Measurements from ENCODE around the gene OSBPL3.

Gene OSBPL3

GRCh38 chr7:24903559-24903958 is 76.4 kb downstream of the OSBPL3 start:
- in situ Hi-C loops (cut with HindIII; ENCODE audit: low sequenced_read_pairs): no loop called here

- in situ Hi-C loops (cut with HindIII; ENCODE audit: low sequenced_read_pairs): no loop called here
Observed at GRCh38 chr7:24902931-24903330, 77.0 kb downstream of the OSBPL3 start.

DNA sequence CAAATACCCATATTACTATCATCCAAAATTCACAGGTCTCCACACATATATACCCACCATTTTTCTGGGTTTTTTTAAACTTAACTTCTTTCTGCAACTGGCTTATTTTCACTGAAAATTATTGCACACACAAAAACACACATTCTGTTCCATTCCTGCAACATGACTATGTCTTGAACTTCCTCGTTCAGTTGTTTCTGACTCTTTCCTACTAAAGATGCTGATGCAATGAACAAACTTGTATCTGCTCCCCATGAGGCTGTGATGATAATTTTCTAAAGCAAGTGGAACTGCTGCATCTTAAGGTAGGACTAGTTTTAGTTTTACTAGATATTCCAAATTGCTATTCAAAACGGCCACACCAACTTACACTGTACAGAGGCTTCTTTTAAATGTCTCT is 77.7 kb downstream of the OSBPL3 start:
- in situ Hi-C loops (cut with HindIII; ENCODE audit: low sequenced_read_pairs): no loop called here

- in situ Hi-C loops (cut with HindIII; ENCODE audit: low sequenced_read_pairs): no loop called here
Observed at GRCh38 chr7:24899905-24900304, 80.1 kb downstream of the OSBPL3 start.

- in situ Hi-C loops (cut with HindIII; ENCODE audit: low sequenced_read_pairs): no loop called here
Observed at GRCh38 chr7:24899161-24899560, 80.8 kb downstream of the OSBPL3 start.

DNA sequence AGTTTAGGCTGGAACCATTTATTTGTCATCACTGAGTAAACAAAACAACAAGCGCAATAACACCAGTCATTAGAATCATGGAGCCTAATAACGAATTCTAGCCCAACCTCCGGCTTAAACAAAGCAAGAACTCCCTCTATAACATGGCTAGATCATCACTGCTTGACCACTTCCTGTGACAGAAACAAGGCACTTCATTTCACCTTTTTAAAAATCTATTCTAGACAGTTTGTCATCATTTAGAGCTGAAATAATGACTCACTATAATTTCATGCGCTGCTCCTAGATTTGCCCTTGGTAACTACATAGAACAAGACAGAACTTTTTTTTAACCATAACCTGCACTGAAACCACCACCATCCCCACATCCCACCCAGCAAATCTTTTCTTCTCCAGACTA is 81.3 kb downstream of the OSBPL3 start:
- in situ Hi-C loops (cut with HindIII; ENCODE audit: low sequenced_read_pairs): no loop called here

DNA sequence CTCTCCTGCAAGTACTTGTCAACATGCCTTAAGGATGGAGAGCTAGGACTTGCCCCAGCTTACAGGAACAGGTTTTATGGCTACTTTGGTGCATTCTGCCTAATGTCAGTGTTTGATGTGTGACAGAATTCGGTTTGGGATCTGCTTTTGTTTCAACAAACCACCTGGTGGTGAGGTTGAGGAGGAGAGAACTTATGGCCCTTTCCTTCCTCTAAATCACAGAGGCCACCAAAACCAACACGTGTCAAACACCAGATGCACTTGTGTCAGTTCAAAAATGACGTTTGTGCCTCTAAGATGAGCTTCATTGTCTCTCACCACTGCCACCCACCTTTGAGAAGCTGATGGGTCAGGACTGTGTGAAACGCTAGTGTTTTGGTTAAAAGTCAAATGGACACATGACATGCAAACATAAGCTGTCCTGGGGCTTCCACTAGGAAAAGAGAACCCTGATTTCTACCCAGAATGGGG is 83.9 kb downstream of the OSBPL3 start:
- in situ Hi-C loops (cut with HindIII; ENCODE audit: low sequenced_read_pairs): no loop called here

DNA sequence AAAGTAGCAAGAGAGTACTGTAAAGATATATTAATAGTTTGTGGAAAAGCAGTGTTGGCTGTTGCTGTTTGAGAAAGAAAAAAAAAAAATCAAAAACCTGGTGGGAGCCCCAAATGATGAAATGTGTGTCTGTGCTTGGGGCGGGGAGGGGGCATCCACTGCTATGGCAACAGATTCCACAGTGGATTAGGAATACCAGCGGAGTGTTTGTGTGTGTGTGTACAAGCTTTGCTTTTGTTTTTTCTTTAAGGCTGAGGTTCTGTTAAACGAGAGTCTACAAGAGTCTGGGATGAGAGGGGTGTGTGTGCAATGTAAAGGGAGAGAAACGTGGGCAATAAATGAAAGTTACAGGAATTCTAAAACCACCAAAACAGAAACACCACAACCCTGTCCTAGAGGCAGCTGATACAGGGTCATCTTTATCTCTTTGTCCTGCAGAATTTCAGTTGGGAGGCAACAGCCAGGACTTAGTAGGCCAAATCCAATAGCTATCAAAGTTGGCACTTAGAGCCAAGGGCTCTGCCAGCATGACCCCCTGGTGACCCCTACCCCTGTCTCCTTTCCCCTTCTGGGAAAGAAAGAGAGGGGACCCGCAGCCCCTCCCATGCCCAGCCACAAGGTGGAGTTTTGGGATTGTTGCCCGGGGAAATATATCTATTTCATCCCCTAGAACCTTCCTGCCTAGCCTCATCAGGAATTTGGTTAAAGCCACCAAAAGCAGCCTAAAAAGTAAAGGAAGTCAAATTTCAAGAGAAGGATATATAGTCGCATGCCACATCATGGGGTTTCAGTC is 85.4 kb downstream of the OSBPL3 start:
- in situ Hi-C loops (cut with HindIII; ENCODE audit: low sequenced_read_pairs): no loop called here

DNA sequence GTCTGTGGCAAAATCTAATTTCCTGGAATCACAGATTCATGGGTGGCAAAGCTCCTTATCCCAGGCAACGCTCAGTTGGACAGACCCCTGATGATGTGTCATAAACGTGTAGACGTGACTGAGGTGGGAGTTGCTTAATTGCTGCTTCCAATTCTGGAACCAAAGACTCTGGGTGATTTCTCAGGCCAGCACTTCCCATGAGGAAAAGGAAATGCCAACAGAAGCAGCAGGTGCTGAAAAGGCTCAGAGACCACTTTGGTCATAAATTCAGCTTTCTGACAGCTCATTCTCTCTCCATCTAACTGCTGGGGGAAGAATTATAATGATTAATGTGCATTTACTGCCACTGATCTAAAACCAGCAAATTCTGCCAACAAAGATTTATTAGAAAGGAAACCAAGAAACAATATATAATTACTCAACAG is 88.7 kb downstream of the OSBPL3 start:
- in situ Hi-C loops (cut with HindIII; ENCODE audit: low sequenced_read_pairs): no loop called here

- in situ Hi-C loops (cut with HindIII; ENCODE audit: low sequenced_read_pairs): no loop called here
Observed at GRCh38 chr7:24889611-24890010, 90.4 kb downstream of the OSBPL3 start.

GRCh38 chr7:24888653-24889052 is 91.3 kb downstream of the OSBPL3 start:
- in situ Hi-C loops (cut with HindIII; ENCODE audit: low sequenced_read_pairs): no loop called here

DNA sequence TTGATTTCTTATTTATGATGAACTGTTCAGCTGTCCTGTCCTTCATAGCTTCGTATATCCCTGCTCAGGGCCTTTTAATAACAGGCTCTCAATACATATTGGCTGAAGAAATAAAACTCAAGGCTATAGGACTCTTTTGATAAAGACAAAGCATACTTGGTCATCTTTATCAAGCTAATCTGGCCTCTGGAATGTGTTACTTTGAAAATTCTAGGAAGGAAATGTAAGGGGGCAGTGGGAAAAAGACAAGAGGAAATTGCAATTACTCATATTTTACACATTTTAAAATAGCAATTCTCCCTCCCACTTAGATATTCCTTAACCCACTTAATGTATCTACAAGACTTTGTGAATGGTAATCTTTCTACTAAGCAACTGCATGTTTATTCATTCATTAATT is 94.3 kb downstream of the OSBPL3 start:
- in situ Hi-C loops (cut with HindIII; ENCODE audit: low sequenced_read_pairs): no loop called here

DNA sequence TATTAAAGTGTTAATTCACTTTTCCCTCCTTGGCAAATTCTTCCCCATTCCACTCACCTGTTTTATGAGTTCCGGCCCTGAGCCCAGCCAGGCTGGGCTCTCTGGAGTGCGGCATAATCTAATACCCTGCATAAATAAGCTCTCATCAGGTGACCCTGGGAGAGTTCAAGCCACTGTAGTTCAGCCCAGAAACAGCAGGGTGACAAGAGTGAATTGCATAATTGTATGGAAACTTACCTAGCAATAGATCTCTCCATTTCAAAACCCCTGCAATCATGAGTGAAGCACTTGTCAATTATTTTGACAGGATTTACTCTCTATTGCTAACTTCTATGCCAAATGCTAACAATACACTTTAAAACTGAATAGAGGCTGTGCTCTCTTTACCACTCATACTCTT is 94.7 kb downstream of the OSBPL3 start:
- in situ Hi-C loops (cut with HindIII; ENCODE audit: low sequenced_read_pairs): no loop called here

DNA sequence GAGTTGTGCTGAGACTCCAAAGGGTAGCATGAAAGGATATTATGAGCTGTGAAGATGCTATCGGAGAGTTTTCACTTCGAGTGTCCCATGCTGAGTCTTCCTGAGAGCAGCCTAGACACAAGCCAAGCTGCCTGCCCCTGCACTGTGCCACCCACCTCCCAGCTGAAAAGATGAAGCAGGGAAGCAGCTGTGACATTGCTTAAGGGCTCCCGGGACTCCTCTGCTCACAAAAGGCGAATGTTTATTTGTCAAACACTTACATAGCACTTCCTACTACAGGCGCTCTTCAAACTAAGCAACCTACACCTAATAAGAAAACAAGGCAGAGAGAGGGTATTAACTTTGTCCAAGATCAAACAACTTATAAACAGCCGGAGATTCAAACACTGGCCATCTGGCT is 95.6 kb downstream of the OSBPL3 start:
- in situ Hi-C loops (cut with HindIII; ENCODE audit: low sequenced_read_pairs): no loop called here

GRCh38 chr7:24883622-24884013 is 96.4 kb downstream of the OSBPL3 start:
- in situ Hi-C loops (cut with HindIII; ENCODE audit: low sequenced_read_pairs): no loop called here

DNA sequence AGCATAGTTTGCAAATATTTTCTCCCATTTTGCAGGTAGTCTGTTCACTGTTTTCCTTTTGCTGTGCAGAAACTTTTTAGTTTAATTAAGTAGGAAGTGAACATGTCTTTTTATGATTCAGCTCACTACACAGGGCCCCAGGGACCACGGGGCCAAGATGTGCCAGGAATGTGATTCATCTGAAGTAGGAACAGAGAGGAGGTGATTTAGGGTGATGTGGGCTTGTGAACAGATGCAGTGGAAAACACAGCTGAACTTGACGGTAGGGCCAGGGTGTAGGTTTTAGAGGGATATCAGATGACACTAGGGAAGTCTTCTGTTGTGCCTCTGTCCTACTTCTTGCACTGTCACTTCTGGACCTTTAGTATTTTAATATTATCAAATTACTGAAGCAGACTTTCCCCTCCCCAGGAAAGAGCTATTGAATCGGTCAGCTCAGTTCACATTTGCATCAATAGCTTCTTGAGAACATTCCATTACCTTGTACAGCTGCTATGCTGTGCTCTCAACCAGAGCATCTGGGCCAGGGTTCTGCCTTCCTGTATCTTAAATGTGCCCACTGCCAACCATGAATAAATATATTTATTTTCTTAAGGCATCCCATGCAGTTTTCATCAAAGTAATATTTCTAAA is 96.9 kb downstream of the OSBPL3 start:
- in situ Hi-C loops (cut with HindIII; ENCODE audit: low sequenced_read_pairs): no loop called here

DNA sequence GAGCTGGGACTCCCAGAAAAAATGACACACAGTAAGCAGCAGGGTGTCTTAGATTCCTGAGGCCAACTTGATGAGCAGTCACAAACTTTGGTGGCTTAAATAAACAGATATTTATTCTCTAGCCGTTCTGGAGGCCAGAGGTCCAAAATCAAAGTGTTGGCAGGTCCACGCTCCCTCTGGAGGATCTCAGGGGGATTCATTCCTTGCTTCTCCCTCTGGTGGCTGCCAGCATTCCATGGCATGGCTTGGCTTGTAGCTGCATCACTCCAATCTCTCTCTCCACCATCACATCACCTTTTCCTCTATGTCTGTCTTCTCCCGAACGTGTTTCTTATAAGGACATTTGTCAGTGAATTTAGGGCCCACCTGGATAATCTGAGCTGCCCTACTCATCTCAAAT is 98.4 kb downstream of the OSBPL3 start:
- in situ Hi-C loops (cut with HindIII; ENCODE audit: low sequenced_read_pairs): no loop called here

DNA sequence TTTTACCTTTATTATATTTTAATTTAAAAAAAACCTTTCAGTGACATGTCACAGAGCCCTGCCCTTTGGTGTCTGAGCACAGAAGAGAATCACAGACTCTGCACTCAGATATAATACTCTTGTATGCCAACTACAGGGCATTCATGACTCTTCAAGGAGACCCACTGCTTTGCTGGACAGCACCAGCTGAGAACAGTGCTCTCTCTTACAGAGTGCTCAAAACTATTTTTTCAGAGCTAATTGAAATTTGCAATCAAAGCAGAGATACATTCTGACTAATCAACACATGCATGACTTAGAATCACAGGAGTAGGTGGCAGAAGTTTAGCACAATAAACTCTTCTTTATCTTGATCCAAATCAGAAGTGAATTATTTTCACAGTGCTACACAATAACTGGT is 99.1 kb downstream of the OSBPL3 start:
- in situ Hi-C loops (cut with HindIII; ENCODE audit: low sequenced_read_pairs): no loop called here

- in situ Hi-C loops (cut with HindIII; ENCODE audit: low sequenced_read_pairs): no loop called here
Observed at GRCh38 chr7:24879291-24879690, 100.7 kb downstream of the OSBPL3 start.

DNA sequence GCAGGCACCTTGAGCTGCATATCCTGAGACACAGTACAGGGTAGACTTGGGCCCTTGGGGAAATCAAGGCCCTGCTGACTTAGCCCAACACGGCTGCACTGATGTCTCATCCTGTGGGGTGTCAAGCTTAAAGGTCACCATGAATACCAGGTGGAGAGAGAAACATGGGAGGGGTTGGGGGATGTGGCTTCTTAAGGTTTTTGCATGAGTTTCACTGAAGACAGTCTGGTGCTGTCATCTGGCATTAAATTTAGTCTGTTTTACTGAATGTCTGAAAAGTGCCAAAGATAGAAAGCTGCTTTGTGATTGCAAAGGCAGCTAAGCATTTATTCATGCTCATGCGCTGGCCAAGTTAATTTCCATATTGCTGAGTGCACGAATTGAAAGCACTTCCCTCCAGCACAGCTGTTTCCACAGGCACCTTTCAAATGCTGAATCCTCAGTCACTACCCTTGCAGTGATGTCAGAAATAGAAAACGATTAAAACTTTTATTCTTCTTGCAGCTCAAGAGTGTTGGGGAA is 102.1 kb downstream of the OSBPL3 start:
- in situ Hi-C loops (cut with HindIII; ENCODE audit: low sequenced_read_pairs): no loop called here

GRCh38 chr7:24874791-24875190 is 105.2 kb downstream of the OSBPL3 start:
- in situ Hi-C loops (cut with HindIII; ENCODE audit: low sequenced_read_pairs): no loop called here

DNA sequence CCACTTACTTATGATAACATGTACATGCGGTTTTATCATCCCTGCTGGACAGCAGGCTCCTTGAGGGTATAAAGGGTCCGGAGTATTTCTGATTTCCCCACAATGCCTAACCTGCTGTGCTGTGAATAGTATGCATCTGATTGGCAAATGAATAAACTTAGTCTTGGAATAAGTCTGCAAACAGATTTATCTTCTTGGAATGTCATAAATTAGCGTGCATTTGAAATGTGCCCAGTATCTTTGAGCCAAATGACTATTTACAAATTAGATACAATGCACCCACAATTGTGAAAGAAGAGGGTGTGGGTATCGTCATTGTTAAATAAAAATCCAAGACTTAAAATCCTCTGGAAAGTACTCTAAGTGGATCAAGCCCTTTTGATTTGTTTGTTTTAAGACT is 106.0 kb downstream of the OSBPL3 start:
- in situ Hi-C loops (cut with HindIII; ENCODE audit: low sequenced_read_pairs): no loop called here
